HG02588 (cell line): ENCODE data around the gene EREG.
A peak's percentile ranks its signal among the peaks of the same experiment; 100 is the strongest.

ENCODE experiments used
- ATAC-seq: cut with Tn5 transposase; IDR thresholded peaks from one replicate; pipeline ENCODE4 v1.9.1; 2021; ENCODE audit warnings: mild to moderate bottlenecking, moderate library complexity; ENCODE audit not compliant: unreplicated experiment

Gene EREG, protein sequence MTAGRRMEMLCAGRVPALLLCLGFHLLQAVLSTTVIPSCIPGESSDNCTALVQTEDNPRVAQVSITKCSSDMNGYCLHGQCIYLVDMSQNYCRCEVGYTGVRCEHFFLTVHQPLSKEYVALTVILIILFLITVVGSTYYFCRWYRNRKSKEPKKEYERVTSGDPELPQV

GRCh38 chr4:74364652-74365491, at the start of gene EREG:
Gene EREG (plus strand): TSS chr4:74365145. CDS start chr4:74365309, 164 bp downstream.
- ATAC-seq: peak; percentile 41

- no peak for ATAC-seq
Measured at GRCh38 chr4:74315376-74315775, 49.6 kb upstream of the EREG start.

DNA sequence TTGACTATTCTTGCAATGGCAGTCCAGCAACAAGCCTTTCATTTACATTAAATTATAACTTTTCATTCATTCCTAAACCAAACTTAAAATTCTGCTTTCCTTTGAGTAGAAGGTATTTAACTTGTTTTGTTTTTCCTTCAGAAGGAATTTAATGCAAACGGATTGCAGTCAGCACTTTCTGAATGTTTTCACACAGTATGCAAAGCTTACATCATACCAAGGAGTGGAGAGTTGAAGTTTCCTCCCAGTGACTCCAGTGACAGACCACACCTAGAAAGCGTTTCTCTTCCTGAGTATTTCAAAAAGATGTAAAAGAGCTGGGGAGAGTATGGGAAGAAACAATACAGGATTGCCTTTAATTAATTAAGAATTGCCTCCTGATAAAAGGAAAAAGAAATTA, 48.5 kb upstream of the EREG start:
- ATAC-seq: no peak

DNA sequence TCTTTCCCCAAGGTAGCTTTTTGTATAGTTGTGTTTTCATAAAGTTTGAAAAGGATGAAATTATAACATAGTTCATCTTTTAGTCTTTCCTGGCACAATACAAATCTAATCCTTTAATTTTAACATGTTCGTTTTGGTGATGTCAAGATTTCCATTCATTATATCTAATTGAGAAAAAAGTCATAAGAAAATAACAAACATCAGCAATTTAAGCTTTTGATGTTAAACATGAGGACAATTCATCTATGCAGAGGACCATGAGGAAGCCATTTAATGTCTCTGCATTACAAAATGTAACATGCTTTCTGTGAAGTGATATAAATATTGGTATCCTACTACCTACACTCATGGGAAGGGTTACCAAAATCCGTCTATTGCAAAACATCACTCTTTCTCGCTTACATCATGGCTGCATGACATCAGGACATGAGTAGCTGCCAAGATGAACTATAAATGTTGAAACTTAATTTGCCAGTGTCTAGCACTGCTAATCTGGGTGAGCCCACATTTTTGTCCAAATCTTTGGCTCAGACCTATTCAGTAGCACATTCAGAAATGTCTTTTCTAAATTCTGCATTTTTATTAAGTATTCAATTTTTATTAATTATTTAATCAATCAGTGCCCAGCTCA, 47.2 kb upstream of the EREG start:
- no peak for ATAC-seq

DNA sequence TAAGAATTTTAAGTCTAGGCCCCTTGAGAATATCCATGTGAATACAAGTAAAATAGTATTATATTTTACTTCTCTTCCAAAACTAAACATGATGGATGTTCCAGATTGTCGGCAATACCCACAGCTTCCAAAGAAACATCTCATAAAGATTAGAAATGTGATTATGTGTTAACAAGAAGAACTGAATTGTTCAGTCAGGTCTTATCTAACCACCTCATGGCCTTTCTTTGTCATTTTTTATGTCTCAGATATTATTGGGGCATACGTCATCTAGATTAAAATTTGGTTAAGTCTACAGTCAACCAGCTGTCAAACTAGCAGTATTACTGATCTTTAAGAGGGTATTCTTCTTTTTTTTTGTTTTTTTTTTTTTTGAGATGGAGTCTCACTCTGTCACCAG, 46.7 kb upstream of the EREG start:
- no peak for ATAC-seq

DNA sequence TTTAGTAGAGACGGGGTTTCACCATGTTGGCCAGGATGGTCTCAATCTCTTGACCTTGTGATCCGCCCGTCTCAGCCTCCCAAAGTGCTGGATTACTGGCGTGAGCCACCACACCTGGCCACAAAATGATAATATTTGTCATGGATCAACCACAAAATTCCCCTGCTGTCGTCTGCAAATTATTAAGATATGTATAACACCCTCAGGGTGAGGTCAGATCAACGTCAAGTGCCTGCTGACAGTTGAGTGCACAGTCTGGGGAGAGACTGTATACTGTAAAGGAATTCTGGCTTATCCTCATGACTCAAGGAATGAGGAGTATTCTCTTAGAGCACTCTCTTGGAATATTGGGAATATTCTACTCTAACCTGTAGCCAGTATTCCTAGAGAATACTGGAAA, 45.5 kb upstream of the EREG start:
- ATAC-seq: no peak

DNA sequence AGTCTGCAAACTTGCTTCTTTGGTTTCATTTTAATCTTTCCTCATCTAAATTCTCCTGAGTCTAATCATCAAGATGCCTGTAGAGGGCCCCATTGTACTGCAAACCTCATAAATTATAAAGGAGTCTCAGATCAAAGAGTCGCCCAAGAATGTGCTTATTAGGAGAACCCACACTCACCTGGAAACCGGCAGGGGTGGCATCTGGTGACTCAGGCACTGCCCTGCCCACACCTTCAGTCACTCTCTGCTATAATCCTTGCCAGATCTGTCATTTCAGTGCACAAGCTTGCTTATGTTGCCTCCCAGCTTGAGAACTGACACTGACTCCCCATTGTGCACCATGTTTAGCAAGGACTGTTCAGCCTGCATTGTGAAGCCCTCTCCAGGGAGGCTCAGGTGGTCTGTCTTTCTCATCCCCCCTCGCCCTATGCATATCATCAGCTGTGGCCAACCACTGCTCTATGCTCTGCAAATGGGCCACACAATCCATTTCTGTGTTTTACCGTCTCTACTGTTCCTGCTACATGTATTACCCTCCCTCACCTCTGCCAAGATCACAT, 44.3 kb upstream of the EREG start:
- ATAC-seq: peak; percentile 68

GRCh38 chr4:74322301-74322700, 42.6 kb upstream of the EREG start:
- ATAC-seq: no peak

- no peak for ATAC-seq
Measured at GRCh38 chr4:74323663-74324062, 41.3 kb upstream of the EREG start.

- no peak for ATAC-seq
Measured at GRCh38 chr4:74324262-74324661, 40.7 kb upstream of the EREG start.

- ATAC-seq: no peak
Measured at GRCh38 chr4:74325886-74326285, 39.1 kb upstream of the EREG start.

DNA sequence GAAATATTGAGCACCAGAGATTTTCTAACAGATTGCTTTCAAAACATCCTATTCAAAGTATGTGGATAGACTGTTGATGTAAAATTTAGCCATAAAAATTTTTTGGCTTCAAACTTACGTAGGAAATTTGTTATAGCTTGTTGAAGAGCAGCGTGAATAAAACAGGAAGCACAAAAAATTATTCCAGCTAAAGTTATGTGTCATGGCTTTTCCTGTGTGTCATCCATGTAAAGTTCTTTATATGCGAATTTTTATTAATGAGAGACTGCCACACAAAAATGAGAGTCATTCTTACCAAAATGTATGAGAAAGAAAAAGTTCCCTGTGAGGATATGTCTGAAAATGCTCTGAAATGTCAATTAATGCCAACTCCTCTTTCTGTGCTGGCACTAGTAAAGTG, 37.2 kb upstream of the EREG start:
- ATAC-seq: no peak

- no peak for ATAC-seq
Measured at GRCh38 chr4:74328501-74328900, 36.4 kb upstream of the EREG start.

- ATAC-seq: no peak
Measured at GRCh38 chr4:74329307-74329706, 35.6 kb upstream of the EREG start.

GRCh38 chr4:74330295-74330750, 34.6 kb upstream of the EREG start:
- no peak for ATAC-seq

DNA sequence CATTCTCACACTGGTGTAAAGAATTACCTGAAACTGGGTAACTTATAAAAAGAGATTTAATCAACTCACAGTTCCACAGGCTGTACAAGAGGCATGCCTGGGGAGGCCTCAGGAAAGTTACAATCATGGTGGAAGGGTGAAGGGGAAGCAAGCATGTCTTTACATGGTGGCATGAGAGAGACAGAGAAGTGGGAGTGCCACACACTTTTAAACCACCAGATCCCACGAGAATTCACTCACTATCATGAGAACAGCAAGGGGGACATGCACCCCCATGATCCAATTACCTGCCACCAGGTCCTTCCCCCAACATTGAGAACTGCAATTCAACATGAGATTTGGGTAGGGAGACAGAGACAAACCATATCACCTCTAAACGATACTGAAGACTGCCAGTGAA, 33.7 kb upstream of the EREG start:
- ATAC-seq: no peak

DNA sequence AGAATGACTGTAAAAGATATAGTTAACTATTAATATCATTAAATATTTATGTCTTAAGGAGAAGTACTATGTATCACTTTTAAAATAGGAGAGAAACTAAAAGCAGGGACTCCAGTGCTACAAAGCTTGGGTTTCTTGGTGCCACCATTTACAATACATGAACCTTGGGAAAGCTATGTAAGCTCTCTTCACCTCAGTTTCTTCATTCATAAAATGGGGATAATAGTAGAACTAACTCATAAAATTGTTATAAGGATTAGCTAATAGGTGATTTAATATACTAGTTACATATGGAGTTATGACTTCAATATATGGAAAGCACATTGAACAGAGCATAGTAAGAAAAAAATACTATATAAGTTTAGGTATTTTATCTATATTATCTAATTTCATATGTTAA, 33.0 kb upstream of the EREG start:
- ATAC-seq: no peak

DNA sequence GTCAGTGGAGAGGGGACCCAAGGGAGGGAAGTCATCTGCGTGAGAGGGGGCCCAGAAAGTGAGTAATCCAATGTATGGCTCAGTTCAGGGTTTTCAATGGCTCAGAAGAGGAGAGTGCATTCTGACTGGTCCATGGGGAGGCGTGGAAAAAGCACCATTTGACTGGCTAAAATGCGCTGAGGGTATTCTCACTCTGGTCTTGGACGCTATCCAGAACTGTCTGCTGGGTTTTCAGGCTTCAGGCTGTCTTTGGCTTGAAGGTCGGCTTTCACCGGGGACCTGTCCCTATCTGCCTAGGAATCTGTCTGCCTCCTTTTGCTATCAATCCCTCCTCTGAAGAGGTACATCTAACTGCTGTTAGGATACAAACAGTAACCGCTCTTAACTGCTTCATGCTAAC, 30.3 kb upstream of the EREG start:
- no peak for ATAC-seq

GRCh38 chr4:74335341-74336021, 29.5 kb upstream of the EREG start:
- ATAC-seq: peak; percentile 77

- no peak for ATAC-seq
Measured at GRCh38 chr4:74338792-74339333, 26.1 kb upstream of the EREG start.

DNA sequence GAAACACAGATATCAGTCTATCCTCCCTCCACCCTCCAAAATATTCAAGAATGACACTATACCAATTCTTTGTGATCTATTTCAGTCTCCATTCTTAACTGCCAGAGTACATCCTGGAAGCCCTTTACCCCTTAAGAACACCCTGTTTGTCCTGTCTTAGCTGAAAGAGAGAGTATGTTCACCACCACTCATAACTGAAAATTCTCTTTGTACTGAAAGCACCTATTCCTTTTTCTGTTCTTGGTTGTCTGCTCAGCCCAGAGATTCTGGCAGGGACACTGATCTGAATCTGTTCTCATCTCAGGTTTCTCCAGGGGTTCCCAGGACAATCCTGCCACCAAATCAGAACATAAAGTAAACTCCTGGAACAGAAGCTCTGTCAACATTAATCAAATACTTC, 25.4 kb upstream of the EREG start:
- no peak for ATAC-seq
